Measurements from ENCODE around the gene CFAP61.
"Not testable (repeated sequence)": the region's sequence is repeated elsewhere in the genome, so short reads cannot be mapped to it uniquely, and the experiment has no call there.

The CFAP61 gene

GRCh38 chr20:20210943-20211273 is 158.6 kb downstream of the CFAP61 start:
- Mint-ChIP-seq H3K4me3 (no peak overlapping the region), H3K36me3 (ENCODE audit: low read depth) (no peaks in the 10 kb centered on the region), H3K4me1 (no peaks in the 10 kb centered on the region), H3K27ac (no peak overlapping the region), H3K27me3 (peaks cover 3% of the 10 kb centered on the region), H3K9me3 (no peaks in the 10 kb centered on the region)
- no peak for ATAC-seq
- DNase-seq, result no peak

- no peaks in the 10 kb centered on the region for H3K36me3 Mint-ChIP-seq (ENCODE audit: low read depth)
- no peaks in the 10 kb centered on the region for H3K27me3 Mint-ChIP-seq
- H3K4me3 Mint-ChIP-seq, result no peak overlapping the region
- no peaks in the 10 kb centered on the region for H3K9me3 Mint-ChIP-seq
- H3K4me1 Mint-ChIP-seq, result no peaks in the 10 kb centered on the region
- DNase-seq, result no peak
- no peak for ATAC-seq
- H3K27ac Mint-ChIP-seq, result no peak overlapping the region
Observed at GRCh38 chr20:20211274-20211987, 159.1 kb downstream of the CFAP61 start.

GRCh38 chr20:20211988-20212518 is 159.7 kb downstream of the CFAP61 start:
- H3K4me1 Mint-ChIP-seq, result no peaks in the 10 kb centered on the region
- no peak for DNase-seq
- no peak overlapping the region for H3K4me3 Mint-ChIP-seq
- no peak for ATAC-seq
- H3K36me3 Mint-ChIP-seq (ENCODE audit: low read depth), result no peaks in the 10 kb centered on the region
- H3K9me3 Mint-ChIP-seq, result no peaks in the 10 kb centered on the region
- H3K27ac Mint-ChIP-seq, result no peak overlapping the region
- H3K27me3 Mint-ChIP-seq, result peaks cover 2% of the 10 kb centered on the region

- Mint-ChIP-seq H3K9me3 (peaks cover under 1% of the 10 kb centered on the region), H3K27ac (no peak overlapping the region), H3K36me3 (ENCODE audit: low read depth) (no peaks in the 10 kb centered on the region), H3K27me3 (peaks cover 6% of the 10 kb centered on the region), H3K4me1 (no peaks in the 10 kb centered on the region), H3K4me3 (no peak overlapping the region)
- DNase-seq, result no peak
- no peak for ATAC-seq
Observed at GRCh38 chr20:20212675-20213096, 160.4 kb downstream of the CFAP61 start.

GRCh38 chr20:20213526-20214121 is 161.3 kb downstream of the CFAP61 start:
- no peak for ATAC-seq
- DNase-seq, result no peak
- no peaks in the 10 kb centered on the region for H3K4me1 Mint-ChIP-seq
- no peak overlapping the region for H3K4me3 Mint-ChIP-seq
- no peak overlapping the region for H3K27ac Mint-ChIP-seq
- peaks cover 11% of the 10 kb centered on the region for H3K27me3 Mint-ChIP-seq
- peaks cover 10% of the 10 kb centered on the region for H3K9me3 Mint-ChIP-seq
- H3K36me3 Mint-ChIP-seq (ENCODE audit: low read depth), result no peaks in the 10 kb centered on the region

- Mint-ChIP-seq H3K27ac (no peak overlapping the region), H3K9me3 (peaks cover 16% of the 10 kb centered on the region), H3K4me3 (no peak overlapping the region), H3K36me3 (ENCODE audit: low read depth) (no peaks in the 10 kb centered on the region), H3K27me3 (peaks cover 11% of the 10 kb centered on the region), H3K4me1 (no peaks in the 10 kb centered on the region)
- ATAC-seq, result no peak
- no peak for DNase-seq
Observed at GRCh38 chr20:20214757-20215275, 162.5 kb downstream of the CFAP61 start.

GRCh38 chr20:20215976-20216727 is 163.8 kb downstream of the CFAP61 start:
- H3K27ac Mint-ChIP-seq, result no peak overlapping the region
- no peaks in the 10 kb centered on the region for H3K4me1 Mint-ChIP-seq
- no peak for DNase-seq
- ATAC-seq, result no peak
- H3K9me3 Mint-ChIP-seq, result peaks cover 16% of the 10 kb centered on the region
- H3K27me3 Mint-ChIP-seq, result peaks cover 11% of the 10 kb centered on the region
- no peak overlapping the region for H3K4me3 Mint-ChIP-seq
- no peaks in the 10 kb centered on the region for H3K36me3 Mint-ChIP-seq (ENCODE audit: low read depth)

- no peak for DNase-seq
- Mint-ChIP-seq H3K36me3 (ENCODE audit: low read depth) (no peaks in the 10 kb centered on the region), H3K27ac (no peak overlapping the region), H3K4me3 (no peak overlapping the region), H3K4me1 (no peaks in the 10 kb centered on the region), H3K27me3 (peaks cover 17% of the 10 kb centered on the region), H3K9me3 (peaks cover 16% of the 10 kb centered on the region)
- no peak for ATAC-seq
Observed at GRCh38 chr20:20216941-20217340, 164.6 kb downstream of the CFAP61 start.

GRCh38 chr20:20217621-20218020 is 165.3 kb downstream of the CFAP61 start:
- H3K27ac Mint-ChIP-seq, result no peak overlapping the region
- H3K4me3 Mint-ChIP-seq, result no peak overlapping the region
- no peaks in the 10 kb centered on the region for H3K36me3 Mint-ChIP-seq (ENCODE audit: low read depth)
- DNase-seq (no peak), ATAC-seq (no peak)
- peaks cover 16% of the 10 kb centered on the region for H3K9me3 Mint-ChIP-seq
- H3K4me1 Mint-ChIP-seq, result no peaks in the 10 kb centered on the region
- H3K27me3 Mint-ChIP-seq, result peaks cover 17% of the 10 kb centered on the region

GRCh38 chr20:20218106-20218505 is 165.8 kb downstream of the CFAP61 start:
- not testable (repeated sequence) for H3K4me1 Mint-ChIP-seq; ATAC-seq; H3K36me3 Mint-ChIP-seq (ENCODE audit: low read depth); H3K27ac Mint-ChIP-seq; H3K4me3 Mint-ChIP-seq; DNase-seq
- Mint-ChIP-seq H3K9me3 (peaks cover 16% of the 10 kb centered on the region), H3K27me3 (peaks cover 17% of the 10 kb centered on the region)

- H3K4me3 Mint-ChIP-seq, result no peak overlapping the region
- H3K27me3 Mint-ChIP-seq, result peaks cover 20% of the 10 kb centered on the region
- ATAC-seq, result no peak
- no peaks in the 10 kb centered on the region for H3K36me3 Mint-ChIP-seq (ENCODE audit: low read depth)
- no peak for DNase-seq
- no peaks in the 10 kb centered on the region for H3K4me1 Mint-ChIP-seq
- no peak overlapping the region for H3K27ac Mint-ChIP-seq
- peaks cover 16% of the 10 kb centered on the region for H3K9me3 Mint-ChIP-seq
Observed at GRCh38 chr20:20219016-20219415, 166.7 kb downstream of the CFAP61 start.

GRCh38 chr20:20220134-20220533 is 167.8 kb downstream of the CFAP61 start:
- Mint-ChIP-seq H3K27ac (no peak overlapping the region), H3K4me3 (no peak overlapping the region), H3K27me3 (peaks cover 22% of the 10 kb centered on the region), H3K9me3 (peaks cover 16% of the 10 kb centered on the region), H3K36me3 (ENCODE audit: low read depth) (no peaks in the 10 kb centered on the region), H3K4me1 (no peaks in the 10 kb centered on the region)
- DNase-seq, result no peak
- ATAC-seq, result no peak

GRCh38 chr20:20223981-20224380 is 171.6 kb downstream of the CFAP61 start:
- no peak overlapping the region for H3K4me3 Mint-ChIP-seq
- no peaks in the 10 kb centered on the region for H3K4me1 Mint-ChIP-seq
- H3K36me3 Mint-ChIP-seq (ENCODE audit: low read depth), result no peaks in the 10 kb centered on the region
- H3K27ac Mint-ChIP-seq, result no peak overlapping the region
- DNase-seq, result no peak
- H3K9me3 Mint-ChIP-seq, result peaks cover 2% of the 10 kb centered on the region
- H3K27me3 Mint-ChIP-seq, result peaks cover 17% of the 10 kb centered on the region
- ATAC-seq, result no peak

GRCh38 chr20:20224806-20225205 is 172.5 kb downstream of the CFAP61 start:
- Mint-ChIP-seq H3K4me3 (no peak overlapping the region), H3K9me3 (no peaks in the 10 kb centered on the region), H3K36me3 (ENCODE audit: low read depth) (no peaks in the 10 kb centered on the region), H3K27me3 (peaks cover 17% of the 10 kb centered on the region), H3K27ac (no peak overlapping the region), H3K4me1 (no peaks in the 10 kb centered on the region)
- ATAC-seq, result no peak
- DNase-seq, result no peak
